H1 (cell line): Measurements from ENCODE around the gene GMFB. TPM values are rescaled to one million over a fixed set of nuclear protein-coding genes. Genes with fewer than 3 reads are reported as not detected.

Experiments
- BCL11A ChIP-seq, 2 experiments: IDR thresholded peaks; one replicate each; pipeline ENCODE4 v1.6.1; 2011; ENCODE audit warnings: low read depth in 2 of 2, low read length in 2 of 2, mild to moderate bottlenecking in 2 of 2
- EP300 ChIP-seq, 2 experiments: IDR thresholded peaks; 1 replicate in 1 of 2; 2 replicates in 1 of 2; pipeline ENCODE4 v1.6.1; 2011 to 2012; ENCODE audit warnings: low read depth in 2 of 2, low read length in 2 of 2, mild to moderate bottlenecking in 2 of 2, borderline replicate concordance in 1 of 2, inconsistent platforms in 1 of 2, moderate library complexity in 1 of 2
- HDAC6 ChIP-seq: IDR thresholded peaks from one replicate; pipeline ENCODE4 v1.7.1; 2012; ENCODE audit warnings: low read depth, mild to moderate bottlenecking, inconsistent platforms, low read length, moderate library complexity
- RXRA ChIP-seq: IDR thresholded peaks from 2 replicates; pipeline ENCODE4 v1.6.1; 2011; ENCODE audit warnings: low read depth, mild to moderate bottlenecking, low read length, moderate library complexity; ENCODE audit not compliant: insufficient read depth
- SUZ12 ChIP-seq: fragments of 200-600 bp; sonication (generic); IDR thresholded peaks from 2 replicates; pipeline ENCODE4 v1.6.1; 2012; ENCODE audit warnings: mild to moderate bottlenecking, inconsistent platforms, low read length, moderate library complexity, mixed read lengths
- polyA plus RNA-seq, 7 experiments: library from polyadenylated mRNA; depleted of rRNA in 3 of 7; stranded (reverse) in 5 of 7; unstranded in 2 of 7; fragments of >200 nt in 5 of 7; fragments of 200-250 nt in 2 of 7; gene quantifications; 1 replicate in 5 of 7; 2 replicates in 1 of 7; 4 replicates in 1 of 7; pipeline versions ENCODE4 v1.2.1 to v1.2.3, GENCODE V29; 2011 to 2013; ENCODE audit warnings: missing spikeins in 2 of 7, mixed read lengths in 2 of 7
- total RNA-seq: library from RNA; stranded (reverse); fragmentation: NEBNext Ultra II Directional; extraction: Animal tissue kit (Norgen Biotek cat#: 25700); gene quantifications from 2 replicates; pipeline ENCODE4 v1.2.1, GENCODE V29; 2021
- TF ChIP-seq, protein P1 (sequence below), 3 experiments: IDR thresholded peaks; 1 replicate in 2 of 3; 2 replicates in 1 of 3; pipeline versions ENCODE4 v1.5.1 to v1.6.1; 2011; ENCODE audit warnings: low read length in 3 of 3, mild to moderate bottlenecking in 3 of 3, inconsistent platforms in 2 of 3, low read depth in 1 of 3, moderate library complexity in 1 of 3; ENCODE audit not compliant: insufficient read depth in 1 of 3; ENCODE audit errors: control extremely low read depth in 1 of 3

The GMFB gene
- total and polyA plus RNA-seq, 2 of the 8 experiments (the other 6 are each of a cell fraction or from before 2014, with no cell fraction given): 17.9 to 77.3 TPM

- TF ChIP-seq, protein P1, sequence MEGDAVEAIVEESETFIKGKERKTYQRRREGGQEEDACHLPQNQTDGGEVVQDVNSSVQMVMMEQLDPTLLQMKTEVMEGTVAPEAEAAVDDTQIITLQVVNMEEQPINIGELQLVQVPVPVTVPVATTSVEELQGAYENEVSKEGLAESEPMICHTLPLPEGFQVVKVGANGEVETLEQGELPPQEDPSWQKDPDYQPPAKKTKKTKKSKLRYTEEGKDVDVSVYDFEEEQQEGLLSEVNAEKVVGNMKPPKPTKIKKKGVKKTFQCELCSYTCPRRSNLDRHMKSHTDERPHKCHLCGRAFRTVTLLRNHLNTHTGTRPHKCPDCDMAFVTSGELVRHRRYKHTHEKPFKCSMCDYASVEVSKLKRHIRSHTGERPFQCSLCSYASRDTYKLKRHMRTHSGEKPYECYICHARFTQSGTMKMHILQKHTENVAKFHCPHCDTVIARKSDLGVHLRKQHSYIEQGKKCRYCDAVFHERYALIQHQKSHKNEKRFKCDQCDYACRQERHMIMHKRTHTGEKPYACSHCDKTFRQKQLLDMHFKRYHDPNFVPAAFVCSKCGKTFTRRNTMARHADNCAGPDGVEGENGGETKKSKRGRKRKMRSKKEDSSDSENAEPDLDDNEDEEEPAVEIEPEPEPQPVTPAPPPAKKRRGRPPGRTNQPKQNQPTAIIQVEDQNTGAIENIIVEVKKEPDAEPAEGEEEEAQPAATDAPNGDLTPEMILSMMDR (IDR thresholded peaks at IDR 0.05; ENCODE audit: control extremely low read depth in 1 of 3, insufficient read depth in 1 of 3, low read depth in 1 of 3, low read length in 3 of 3): no peak
- TF ChIP-seq EP300 (IDR thresholded peaks at IDR 0.05; ENCODE audit: borderline replicate concordance in 1 of 2, low read depth in 2 of 2, low read length in 2 of 2) (no peak), RXRA (no peak), SUZ12 (no peak), HDAC6 (no peak), BCL11A (IDR thresholded peaks at IDR 0.05; ENCODE audit: low read depth in 2 of 2, low read length in 2 of 2) (no peak)
Observed at GRCh38 chr14:54465654-54466053, 23.1 kb downstream of the GMFB start (continued).
